B cell (primary cell): Measurements from ENCODE around the gene HMGXB3.

ENCODE experiments used
- EZH2 ChIP-seq: IDR thresholded peaks from 2 replicates; pipeline ENCODE4 v1.6.1; 2012; ENCODE audit warnings: borderline replicate concordance, low read depth, mild to moderate bottlenecking, moderate library complexity, low read length; ENCODE audit not compliant: insufficient read depth, poor library complexity, severe bottlenecking
- TF ChIP-seq, protein P1 (sequence below): fragments of 200-600 bp; IDR thresholded peaks from one replicate; pipeline ENCODE4 v1.8.0; 2022; ENCODE audit warnings: antibody characterized with exemption, mild to moderate bottlenecking

DNA sequence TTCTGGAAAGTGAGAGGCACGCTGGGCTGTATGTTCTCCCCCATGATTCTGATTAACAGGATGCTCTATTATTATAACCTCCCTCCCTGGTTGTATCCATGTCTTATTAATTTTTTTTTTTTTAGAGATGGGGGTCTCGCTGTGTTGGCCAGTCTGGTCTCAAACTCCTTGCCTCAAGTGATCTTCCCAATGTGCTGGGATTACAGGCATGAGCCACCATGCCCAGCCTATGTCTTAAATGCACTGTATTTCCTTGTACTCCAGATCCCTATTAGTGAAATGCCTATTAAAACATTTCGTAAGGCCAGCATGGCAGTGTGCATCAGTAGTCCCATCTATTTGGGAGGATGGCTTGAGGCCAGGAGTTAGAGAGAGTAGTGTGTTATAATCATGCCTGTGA, 7.1 kb upstream of the HMGXB3 start:
- TF ChIP-seq, protein P1, sequence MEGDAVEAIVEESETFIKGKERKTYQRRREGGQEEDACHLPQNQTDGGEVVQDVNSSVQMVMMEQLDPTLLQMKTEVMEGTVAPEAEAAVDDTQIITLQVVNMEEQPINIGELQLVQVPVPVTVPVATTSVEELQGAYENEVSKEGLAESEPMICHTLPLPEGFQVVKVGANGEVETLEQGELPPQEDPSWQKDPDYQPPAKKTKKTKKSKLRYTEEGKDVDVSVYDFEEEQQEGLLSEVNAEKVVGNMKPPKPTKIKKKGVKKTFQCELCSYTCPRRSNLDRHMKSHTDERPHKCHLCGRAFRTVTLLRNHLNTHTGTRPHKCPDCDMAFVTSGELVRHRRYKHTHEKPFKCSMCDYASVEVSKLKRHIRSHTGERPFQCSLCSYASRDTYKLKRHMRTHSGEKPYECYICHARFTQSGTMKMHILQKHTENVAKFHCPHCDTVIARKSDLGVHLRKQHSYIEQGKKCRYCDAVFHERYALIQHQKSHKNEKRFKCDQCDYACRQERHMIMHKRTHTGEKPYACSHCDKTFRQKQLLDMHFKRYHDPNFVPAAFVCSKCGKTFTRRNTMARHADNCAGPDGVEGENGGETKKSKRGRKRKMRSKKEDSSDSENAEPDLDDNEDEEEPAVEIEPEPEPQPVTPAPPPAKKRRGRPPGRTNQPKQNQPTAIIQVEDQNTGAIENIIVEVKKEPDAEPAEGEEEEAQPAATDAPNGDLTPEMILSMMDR: no peak
- TF ChIP-seq EZH2: no peak
